Esophagus muscularis mucosa (tissue), 4 donors: ENCODE measurements around the gene TRUB2. TPM values are rescaled to one million over a fixed set of nuclear protein-coding genes. Genes with fewer than 3 reads are reported as not detected.

Source experiments
- DNase-seq: peaks from one replicate; pipeline ENCODE4 v3.0.0-alpha.2; 2017; ENCODE audit errors: extremely low spot score
- H3K27ac ChIP-seq, 4 donors: fragments of 200-600 bp; sonication (generic); replicated peaks in 1 of 4; 1 replicate in 3 of 4; 2 replicates in 1 of 4; pipeline ENCODE4 v1.5.1; 2016 to 2019; ENCODE audit warnings: mild to moderate bottlenecking in 1 of 4
- H3K27me3 ChIP-seq, 4 donors: fragments of 200-600 bp; sonication (generic); one replicate each; pipeline versions ENCODE4 v1.5.1 to v1.6.0; 2016 to 2019
- H3K36me3 ChIP-seq, 4 donors: fragments of 200-600 bp; sonication (generic); one replicate each; pipeline ENCODE4 v1.5.1; 2016 to 2019
- H3K4me1 ChIP-seq, 4 donors: fragments of 200-600 bp; sonication (generic); one replicate each; pipeline ENCODE4 v1.5.1; 2016 to 2019
- H3K4me3 ChIP-seq, 4 donors: fragments of 200-600 bp; sonication (generic); 1 replicate in 2 of 4; 2 replicates in 2 of 4; pipeline ENCODE4 v1.5.1; 2016 to 2019; ENCODE audit warnings: mild to moderate bottlenecking in 4 of 4, moderate library complexity in 1 of 4
- H3K9me3 ChIP-seq, 4 donors: fragments of 200-600 bp; sonication (generic); 1 replicate in 3 of 4; 2 replicates in 1 of 4; pipeline ENCODE4 v1.5.1; 2016 to 2019
- EP300 ChIP-seq: sonication (generic); formaldehyde crosslinking; IDR thresholded peaks from one replicate; pipeline ENCODE4 v1.6.1; 2017; ENCODE audit warnings: antibody characterized with exemption
- POLR2A ChIP-seq: fragments of 450-650 bp; IDR thresholded peaks from one replicate; pipeline ENCODE4 v1.6.1; 2017; ENCODE audit warnings: antibody characterized with exemption, moderate library complexity, mild to moderate bottlenecking, low read depth
- POLR2AphosphoS5 ChIP-seq, 2 donors: sonication (generic); formaldehyde crosslinking; IDR thresholded peaks; one replicate each; pipeline ENCODE4 v1.6.1; 2017; ENCODE audit warnings: antibody characterized with exemption in 2 of 2
- WGBS: methylation state at CpG from one replicate; pipeline ENCODE4 v1.1.5; 2018; 5-methylcytosine and 5-hydroxymethylcytosine counted together
- intact Hi-C: fragments of 100-400 bp; cut with DNase I; formaldehyde crosslinking; loops from one replicate; pipeline ENCODE4 v1.15.1; 2023
- total RNA-seq, 4 donors: library from RNA; depleted of rRNA; stranded (reverse); fragments of >200 nt; gene quantifications; one replicate each; pipeline versions ENCODE4 v1.1.0 to v1.2.1, GENCODE V29; 2016
- TF ChIP-seq, protein P1 (sequence below), 3 experiments: fragments of 200-600 bp in 2 of 3; fragments of 450-650 bp in 1 of 3; sonication (generic) in 2 of 3; IDR thresholded peaks; one replicate each; pipeline ENCODE4 v1.5.1; 2017 to 2019; ENCODE audit warnings: antibody characterized with exemption in 3 of 3, mild to moderate bottlenecking in 2 of 3, moderate library complexity in 1 of 3

The TRUB2 gene
- total RNA-seq, 4 donors from 2014 or later: 5.4 to 13.2 (median 9.5) TPM

DNA sequence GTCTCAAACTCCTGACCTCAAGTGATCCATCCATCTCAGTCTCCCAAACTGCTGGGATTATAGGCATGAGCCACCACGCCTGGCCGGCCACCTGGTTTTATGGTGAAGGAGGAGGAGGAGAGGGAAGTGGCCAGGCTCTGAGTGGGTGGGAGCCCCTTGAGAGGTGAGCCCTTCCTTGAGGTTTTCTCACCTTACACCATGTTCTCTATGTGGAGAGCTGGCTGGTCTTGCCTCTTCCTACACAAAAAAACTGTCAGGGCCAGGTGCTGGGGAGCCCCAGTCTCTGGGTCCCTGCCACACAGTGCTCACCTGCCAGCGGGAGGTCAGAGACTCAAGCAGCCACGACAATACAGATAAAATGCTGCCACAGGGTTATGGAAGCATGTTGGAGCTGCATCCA is 28.1 kb downstream of the TRUB2 start:
- intact Hi-C loops: no loop called here

DNA sequence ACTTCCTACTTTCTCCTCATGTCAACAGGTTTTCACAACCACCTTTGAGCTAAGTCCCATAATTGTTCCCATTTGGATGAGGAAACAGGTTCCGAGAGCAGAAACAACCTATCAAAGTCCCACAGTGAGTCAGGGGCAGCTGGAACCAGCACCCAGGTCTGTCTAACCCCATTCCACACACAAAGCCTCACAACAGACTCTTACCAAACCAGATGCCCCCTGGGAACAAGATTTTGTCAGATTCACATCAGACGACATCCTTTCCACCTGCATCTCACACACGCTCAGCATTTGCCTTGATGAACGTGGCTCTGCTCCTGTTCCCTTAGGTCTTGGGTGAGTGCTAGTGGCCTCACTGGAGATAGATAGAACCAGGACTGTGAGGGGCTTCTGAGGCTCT is 29.2 kb downstream of the TRUB2 start:
- Histone ChIP-seq H3K27ac (no peak overlapping the region), H3K4me1 (peaks cover 0 to 5% (median 2%) of the 10 kb centered on the region in 4 donors), H3K9me3 (no peaks in the 10 kb centered on the region), H3K27me3 (no peaks in the 10 kb centered on the region), H3K4me3 (no peak overlapping the region), H3K36me3 (peaks cover 10 to 41% (median 15%) of the 10 kb centered on the region in 4 donors)
- TF ChIP-seq, protein P1, sequence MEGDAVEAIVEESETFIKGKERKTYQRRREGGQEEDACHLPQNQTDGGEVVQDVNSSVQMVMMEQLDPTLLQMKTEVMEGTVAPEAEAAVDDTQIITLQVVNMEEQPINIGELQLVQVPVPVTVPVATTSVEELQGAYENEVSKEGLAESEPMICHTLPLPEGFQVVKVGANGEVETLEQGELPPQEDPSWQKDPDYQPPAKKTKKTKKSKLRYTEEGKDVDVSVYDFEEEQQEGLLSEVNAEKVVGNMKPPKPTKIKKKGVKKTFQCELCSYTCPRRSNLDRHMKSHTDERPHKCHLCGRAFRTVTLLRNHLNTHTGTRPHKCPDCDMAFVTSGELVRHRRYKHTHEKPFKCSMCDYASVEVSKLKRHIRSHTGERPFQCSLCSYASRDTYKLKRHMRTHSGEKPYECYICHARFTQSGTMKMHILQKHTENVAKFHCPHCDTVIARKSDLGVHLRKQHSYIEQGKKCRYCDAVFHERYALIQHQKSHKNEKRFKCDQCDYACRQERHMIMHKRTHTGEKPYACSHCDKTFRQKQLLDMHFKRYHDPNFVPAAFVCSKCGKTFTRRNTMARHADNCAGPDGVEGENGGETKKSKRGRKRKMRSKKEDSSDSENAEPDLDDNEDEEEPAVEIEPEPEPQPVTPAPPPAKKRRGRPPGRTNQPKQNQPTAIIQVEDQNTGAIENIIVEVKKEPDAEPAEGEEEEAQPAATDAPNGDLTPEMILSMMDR (IDR thresholded peaks at IDR 0.05): no peak
- TF ChIP-seq POLR2A: no peak
- TF ChIP-seq EP300: no peak
- TF ChIP-seq POLR2AphosphoS5 (IDR thresholded peaks at IDR 0.05): no peak
- intact Hi-C loops: no loop called here
- no peak for DNase-seq
- 85% methylated on average over 4 of the region's 4 CpGs for WGBS

More for the DNA sequence above, 28.1 kb downstream of the TRUB2 start:
- no peak for TF ChIP-seq POLR2AphosphoS5 (IDR thresholded peaks at IDR 0.05)
- TF ChIP-seq EP300: no peak
- Histone ChIP-seq H3K4me1 (peaks cover 0 to 5% (median 2%) of the 10 kb centered on the region in 4 donors), H3K27ac (no peak overlapping the region), H3K4me3 (no peak overlapping the region), H3K9me3 (no peaks in the 10 kb centered on the region), H3K36me3 (peaks cover 0 to 30% (median 5%) of the 10 kb centered on the region in 4 donors), H3K27me3 (no peaks in the 10 kb centered on the region)
- 85% methylated on average over 4 of the region's 4 CpGs for WGBS
- no peak for DNase-seq

- Histone ChIP-seq H3K4me1 (peaks cover 0 to 5% (median 2%) of the 10 kb centered on the region in 4 donors), H3K27me3 (no peaks in the 10 kb centered on the region), H3K36me3 (peaks cover 11 to 47% (median 23%) of the 10 kb centered on the region in 4 donors), H3K4me3 (no peak overlapping the region), H3K9me3 (no peaks in the 10 kb centered on the region), H3K27ac (no peak overlapping the region)
- intact Hi-C loops: no loop called here
- TF ChIP-seq, protein P1 (IDR thresholded peaks at IDR 0.05): no peak
- no peak for TF ChIP-seq EP300
- TF ChIP-seq POLR2AphosphoS5 (IDR thresholded peaks at IDR 0.05): no peak
- no peak for TF ChIP-seq POLR2A
- DNase-seq: no peak
- 92% methylated on average over 3 of the region's 3 CpGs for WGBS
Observed at GRCh38 chr9:128292009-128292408, 30.2 kb downstream of the TRUB2 start.

DNA sequence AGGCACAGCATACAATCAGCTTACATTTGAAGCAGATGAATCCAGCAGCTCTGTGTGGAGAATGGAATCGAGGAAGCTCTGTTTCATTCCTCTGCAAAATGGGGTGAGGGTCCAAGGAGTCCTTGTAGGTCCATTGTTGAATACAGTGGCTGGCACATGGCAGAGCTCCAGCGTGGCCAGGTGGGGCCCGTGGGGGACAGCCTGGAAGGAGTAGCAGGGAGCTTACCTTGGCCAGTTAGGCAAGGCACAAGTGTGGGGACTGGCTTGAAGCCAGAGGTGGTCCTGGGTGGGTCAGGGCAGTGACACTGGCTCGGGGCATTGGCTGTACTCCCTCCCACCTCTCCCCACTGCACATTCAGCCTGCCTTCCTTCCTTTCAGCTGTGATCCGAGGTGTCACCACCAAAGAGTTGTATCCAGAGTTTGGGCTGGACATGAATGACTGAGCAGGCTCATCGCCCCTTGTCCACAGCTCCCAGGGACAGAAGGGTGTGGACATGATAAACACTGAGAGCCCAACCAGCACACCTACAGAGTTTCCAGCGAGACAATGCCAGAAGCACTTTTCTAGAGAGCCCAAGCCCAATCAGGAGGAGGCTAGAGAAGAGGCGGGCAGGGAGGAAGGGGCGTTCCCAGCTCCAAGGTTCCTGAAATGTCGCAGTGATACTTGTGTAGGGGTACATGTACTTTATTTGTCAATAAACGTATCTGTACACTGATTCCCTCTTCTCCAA is 33.8 kb downstream of the TRUB2 start:
- Histone ChIP-seq H3K9me3 (no peaks in the 10 kb centered on the region), H3K36me3 (peaks cover 24 to 61% (median 42%) of the 10 kb centered on the region in 4 donors), H3K4me3 (no peak overlapping the region), H3K27ac (no peak overlapping the region), H3K27me3 (no peaks in the 10 kb centered on the region), H3K4me1 (peaks cover 4 to 9% (median 6%) of the 10 kb centered on the region in 4 donors)
- DNase-seq: no peak
- intact Hi-C loops: no loop called here
- 86% methylated on average over 11 of the region's 11 CpGs for WGBS
- TF ChIP-seq POLR2A: no peak
- TF ChIP-seq EP300: no peak
- TF ChIP-seq POLR2AphosphoS5 (IDR thresholded peaks at IDR 0.05): no peak
- TF ChIP-seq, protein P1 (IDR thresholded peaks at IDR 0.05): no peak

GRCh38 chr9:128286440-128286839 is 35.8 kb downstream of the TRUB2 start:
- Histone ChIP-seq H3K9me3 (no peaks in the 10 kb centered on the region), H3K4me1 (peaks cover 4 to 9% (median 6%) of the 10 kb centered on the region in 4 donors), H3K4me3 (no peak overlapping the region), H3K36me3 (peaks cover 24 to 51% (median 42%) of the 10 kb centered on the region in 4 donors), H3K27ac (no peak overlapping the region), H3K27me3 (no peaks in the 10 kb centered on the region)
- intact Hi-C loops: no loop called here
- no peak for TF ChIP-seq EP300
- no peak for TF ChIP-seq POLR2A
- TF ChIP-seq, protein P1 (IDR thresholded peaks at IDR 0.05): no peak
- TF ChIP-seq POLR2AphosphoS5 (IDR thresholded peaks at IDR 0.05): no peak
- no peak for DNase-seq
- WGBS: 25% methylated on average over 6 of the region's 6 CpGs
